Activated CD8-positive, alpha-beta T cell treated with anti-CD3 and anti-CD28 coated beads for 36 hours (primary cell): ENCODE data around the gene TMEM132D. TPM values are rescaled to one million over a fixed set of nuclear protein-coding genes. Genes with fewer than 3 reads are reported as not detected.

ENCODE experiments used
- ATAC-seq: fragments of 200-7000 bp; cut with Tn5 transposase; one replicate; pipeline ENCODE4 v1.10.0; 2021; ENCODE audit warnings: mild to moderate bottlenecking, moderate library complexity
- CTCF ChIA-PET: fragments of 350-600 bp; sonication (Branson Sonifier 250); formaldehyde crosslinking; loops from one replicate; lab custom pipeline; 2021; ENCODE audit warnings: antibody characterized with exemption; lab: Charles Lee
- POLR2A ChIA-PET: fragments of 350-600 bp; sonication (Branson Sonifier 250); formaldehyde crosslinking; loops from one replicate; lab custom pipeline; 2021; ENCODE audit warnings: antibody characterized with exemption; lab: Charles Lee
- DNase-seq: peaks from one replicate; pipeline ENCODE4 v3.0.0-alpha.2; 2020
- H3K27ac Mint-ChIP-seq: one replicate; pipeline ENCODE4 v1.8.0; 2021; ENCODE audit warnings: mild to moderate bottlenecking, mixed read lengths
- H3K27me3 Mint-ChIP-seq: one replicate; pipeline ENCODE4 v1.8.0; 2021; ENCODE audit warnings: mixed read lengths
- H3K36me3 Mint-ChIP-seq: one replicate; pipeline ENCODE4 v1.8.0; 2021; ENCODE audit warnings: low read depth, mixed read lengths
- H3K4me1 Mint-ChIP-seq: one replicate; pipeline ENCODE4 v1.8.0; 2021; ENCODE audit warnings: low read depth, mixed read lengths
- H3K4me3 Mint-ChIP-seq: one replicate; pipeline ENCODE4 v1.8.0; 2021; ENCODE audit warnings: mild to moderate bottlenecking, moderate library complexity, mixed read lengths
- H3K9me3 Mint-ChIP-seq: one replicate; pipeline ENCODE4 v1.8.0; 2021; ENCODE audit warnings: mixed read lengths
- intact Hi-C: fragments of 100-400 bp; cut with micrococcal nuclease; formaldehyde crosslinking; loops from one replicate; pipeline ENCODE4 v1.10.0; 2022
- total RNA-seq, 2 experiments: library from RNA; stranded (reverse); gene quantifications; one replicate each; pipeline ENCODE4 v1.2.3, GENCODE V29; 2021
- TF ChIP-seq, protein P1 (sequence below): fragments of 200-600 bp; IDR thresholded peaks from one replicate; pipeline ENCODE4 v1.8.0; 2022; ENCODE audit warnings: antibody characterized with exemption, mild to moderate bottlenecking

Gene TMEM132D
- total RNA-seq, 2 experiments from 2014 or later: not detected

DNA sequence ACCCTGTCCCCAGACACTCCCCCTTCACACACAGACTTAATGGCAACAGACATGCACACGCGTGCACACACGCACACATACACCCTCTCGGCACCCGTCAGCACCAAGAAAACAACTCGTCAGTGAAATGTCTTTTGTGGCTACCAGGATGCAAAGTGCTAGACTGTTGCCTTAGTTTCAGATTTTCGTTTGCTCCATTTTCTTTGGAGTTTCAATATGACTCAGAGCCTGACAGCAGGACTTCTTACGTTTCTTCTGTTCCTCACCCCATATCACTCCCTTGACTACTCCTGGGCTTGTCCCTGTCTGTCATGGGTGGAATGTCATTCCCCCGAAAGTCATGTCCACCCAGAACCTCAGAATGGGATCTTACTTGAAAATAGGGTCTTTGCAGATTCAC, 867.7 kb downstream of the TMEM132D start:
- intact Hi-C loops: no loop called here
- Mint-ChIP-seq H3K4me1 (no peaks in the 10 kb centered on the region), H3K36me3 (no peaks in the 10 kb centered on the region), H3K4me3 (no peak overlapping the region), H3K27ac (no peak overlapping the region), H3K9me3 (peaks cover 10% of the 10 kb centered on the region), H3K27me3 (peaks cover 1% of the 10 kb centered on the region)
- ChIA-PET CTCF (no interaction called here), POLR2A (no interaction called here)
- no peak for DNase-seq
- ATAC-seq: no peak
- TF ChIP-seq, protein P1, sequence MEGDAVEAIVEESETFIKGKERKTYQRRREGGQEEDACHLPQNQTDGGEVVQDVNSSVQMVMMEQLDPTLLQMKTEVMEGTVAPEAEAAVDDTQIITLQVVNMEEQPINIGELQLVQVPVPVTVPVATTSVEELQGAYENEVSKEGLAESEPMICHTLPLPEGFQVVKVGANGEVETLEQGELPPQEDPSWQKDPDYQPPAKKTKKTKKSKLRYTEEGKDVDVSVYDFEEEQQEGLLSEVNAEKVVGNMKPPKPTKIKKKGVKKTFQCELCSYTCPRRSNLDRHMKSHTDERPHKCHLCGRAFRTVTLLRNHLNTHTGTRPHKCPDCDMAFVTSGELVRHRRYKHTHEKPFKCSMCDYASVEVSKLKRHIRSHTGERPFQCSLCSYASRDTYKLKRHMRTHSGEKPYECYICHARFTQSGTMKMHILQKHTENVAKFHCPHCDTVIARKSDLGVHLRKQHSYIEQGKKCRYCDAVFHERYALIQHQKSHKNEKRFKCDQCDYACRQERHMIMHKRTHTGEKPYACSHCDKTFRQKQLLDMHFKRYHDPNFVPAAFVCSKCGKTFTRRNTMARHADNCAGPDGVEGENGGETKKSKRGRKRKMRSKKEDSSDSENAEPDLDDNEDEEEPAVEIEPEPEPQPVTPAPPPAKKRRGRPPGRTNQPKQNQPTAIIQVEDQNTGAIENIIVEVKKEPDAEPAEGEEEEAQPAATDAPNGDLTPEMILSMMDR: no peak

DNA sequence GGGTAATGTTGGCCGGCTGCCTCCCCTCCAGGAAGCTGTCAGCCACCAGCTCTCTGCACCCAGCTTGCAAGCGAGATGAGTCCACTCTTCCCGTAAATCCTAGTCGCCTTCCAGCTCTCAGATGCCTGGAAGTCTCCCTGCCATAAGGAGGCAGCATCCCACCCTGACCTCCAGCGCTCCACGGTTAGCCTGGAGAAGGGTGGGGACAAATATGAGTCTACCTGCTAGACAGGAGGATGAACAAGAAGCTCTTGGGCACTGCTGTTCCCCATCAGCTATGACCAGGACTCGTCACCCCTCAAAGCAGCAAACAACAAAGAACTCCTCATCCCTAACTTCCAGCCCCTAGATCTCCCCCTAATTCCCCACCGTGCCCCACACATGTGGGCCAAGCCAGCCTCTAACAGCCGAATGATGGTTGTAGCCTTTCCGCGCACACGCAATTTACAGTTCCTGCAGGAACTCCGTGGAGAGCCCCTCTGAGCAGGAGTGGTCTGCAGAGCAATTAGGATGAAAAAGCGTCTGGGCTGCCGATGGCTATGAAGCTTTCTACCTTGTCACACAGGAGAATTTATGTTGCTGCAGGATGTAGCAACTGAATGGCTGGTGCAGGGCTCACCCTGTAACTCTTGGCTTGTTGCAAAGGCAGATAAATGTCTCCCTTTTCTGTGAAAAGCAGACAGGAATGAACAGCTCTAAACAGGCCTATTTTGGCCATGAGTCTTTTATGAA, 869.1 kb downstream of the TMEM132D start:
- no peak overlapping the region for H3K4me3 Mint-ChIP-seq
- no peak overlapping the region for H3K27ac Mint-ChIP-seq
- H3K4me1 Mint-ChIP-seq: no peaks in the 10 kb centered on the region
- DNase-seq: no peak
- POLR2A ChIA-PET: no interaction called here
- intact Hi-C loops: no loop called here
- H3K36me3 Mint-ChIP-seq: no peaks in the 10 kb centered on the region
- peaks cover 3% of the 10 kb centered on the region for H3K27me3 Mint-ChIP-seq
- H3K9me3 Mint-ChIP-seq: peaks cover 10% of the 10 kb centered on the region
- CTCF ChIA-PET: no interaction called here
- no peak for ATAC-seq
- TF ChIP-seq, protein P1: no peak

DNA sequence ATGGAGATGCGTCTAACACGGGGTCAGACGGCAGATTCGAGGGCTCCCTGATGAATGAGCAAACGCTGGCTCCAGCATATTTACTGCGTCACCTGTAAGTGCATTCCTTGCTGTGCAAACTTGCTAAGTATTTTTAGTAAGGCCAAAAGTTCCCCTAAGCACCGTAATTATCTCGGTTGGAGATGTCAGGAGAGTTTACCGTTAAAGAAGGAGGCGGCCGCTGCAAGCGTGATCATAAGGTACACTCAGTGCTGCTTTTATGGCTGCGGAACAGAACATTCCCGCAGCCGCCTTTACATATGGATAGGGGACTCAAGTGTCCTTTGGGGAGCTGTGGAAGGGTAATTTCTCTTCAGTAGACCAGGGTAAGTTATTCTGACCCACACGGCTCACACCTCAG, 875.0 kb downstream of the TMEM132D start:
- ATAC-seq (no peak), DNase-seq (no peak)
- Mint-ChIP-seq H3K27ac (no peak overlapping the region), H3K4me3 (no peak overlapping the region), H3K4me1 (no peaks in the 10 kb centered on the region), H3K9me3 (no peaks in the 10 kb centered on the region), H3K27me3 (peaks cover 3% of the 10 kb centered on the region), H3K36me3 (no peaks in the 10 kb centered on the region)
- intact Hi-C loops: no loop called here
- ChIA-PET POLR2A (no interaction called here), CTCF (no interaction called here)
- TF ChIP-seq, protein P1: no peak

DNA sequence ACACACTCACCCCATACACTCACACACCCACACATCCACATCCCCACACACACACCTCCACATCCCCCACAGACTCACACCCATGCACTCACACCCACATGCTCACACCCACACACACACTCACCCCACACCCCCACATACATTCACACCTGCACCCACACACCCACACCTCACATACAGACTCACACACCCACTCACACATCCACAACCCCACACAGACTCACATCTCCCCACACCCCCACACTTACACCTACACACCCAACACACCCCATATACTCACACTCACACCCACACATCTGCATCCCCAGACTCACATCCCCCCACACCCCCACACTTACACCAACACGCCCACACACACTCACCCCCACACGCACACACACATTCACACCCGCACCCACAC, 878.8 kb downstream of the TMEM132D start:
- H3K36me3 Mint-ChIP-seq: no peaks in the 10 kb centered on the region
- no peaks in the 10 kb centered on the region for H3K9me3 Mint-ChIP-seq
- DNase-seq: no peak
- H3K4me1 Mint-ChIP-seq: no peaks in the 10 kb centered on the region
- ChIA-PET CTCF (no interaction called here), POLR2A (no interaction called here)
- peaks cover 2% of the 10 kb centered on the region for H3K27me3 Mint-ChIP-seq
- no peak overlapping the region for H3K27ac Mint-ChIP-seq
- H3K4me3 Mint-ChIP-seq: no peak overlapping the region
- intact Hi-C loops: no loop called here
- TF ChIP-seq, protein P1: no peak
- no peak for ATAC-seq
